Neural crest cell (in vitro differentiated cells): Measurements from ENCODE around the gene GLIPR2. TPM values are rescaled to one million over a fixed set of nuclear protein-coding genes. Genes with fewer than 3 reads are reported as not detected.

Experiments
- DNase-seq: peaks from one replicate; pipeline ENCODE4 v3.0.0; 2021; ENCODE audit warnings: low read depth, mixed read lengths, low spot score
- H3K27ac Mint-ChIP-seq: one replicate; pipeline ENCODE4 v1.8.0; 2021; ENCODE audit warnings: mild to moderate bottlenecking, mixed read lengths; ENCODE audit not compliant: unreplicated experiment
- H3K27me3 Mint-ChIP-seq: 2 replicates; pipeline ENCODE4 v1.8.0; 2021; ENCODE audit warnings: low read depth, mild to moderate bottlenecking, mixed read lengths
- H3K36me3 Mint-ChIP-seq: 2 replicates; pipeline ENCODE4 v1.8.0; 2021; ENCODE audit warnings: low read depth, mild to moderate bottlenecking, mixed read lengths
- H3K4me1 Mint-ChIP-seq: 2 replicates; pipeline ENCODE4 v1.8.0; 2021; ENCODE audit warnings: mixed read lengths
- H3K4me3 Mint-ChIP-seq: one replicate; pipeline ENCODE4 v1.8.0; 2021; ENCODE audit warnings: mild to moderate bottlenecking, mixed read lengths
- H3K9me3 Mint-ChIP-seq: 2 replicates; pipeline ENCODE4 v1.8.0; 2021; ENCODE audit warnings: mixed read lengths
- total RNA-seq: library from RNA; stranded (reverse); gene quantifications from 2 replicates; pipeline ENCODE4 v1.2.1, GENCODE V29; 2021
- TF ChIP-seq, protein P1 (sequence below): fragments of 200-600 bp; sonication (generic); conservative IDR thresholded peaks from 2 replicates; pipeline ENCODE4 v1.5.0; 2021; ENCODE audit warnings: antibody characterized with exemption, mild to moderate bottlenecking

Gene GLIPR2
- total RNA-seq, 1 donor from 2014 or later = 24.2 TPM

DNA sequence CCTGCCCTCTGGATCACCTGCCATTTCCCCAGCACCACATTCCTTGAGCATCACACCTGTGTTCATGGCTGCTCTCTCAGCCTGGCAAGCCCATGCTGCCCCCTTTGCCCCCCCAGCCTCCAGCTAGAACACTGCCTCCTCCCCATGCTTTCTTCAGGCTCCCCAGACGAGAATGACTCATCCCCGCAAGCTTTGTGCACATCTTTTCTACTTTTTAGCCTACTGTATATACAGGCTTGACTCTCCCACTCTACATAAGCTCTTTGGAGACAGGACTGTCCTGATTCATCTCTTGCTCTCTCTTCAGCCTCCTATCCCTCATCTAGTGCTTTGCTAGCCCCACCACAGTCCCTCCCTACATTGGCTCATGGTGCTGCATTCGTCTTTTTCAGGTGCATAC, 19.9 kb upstream of the GLIPR2 start:
- no peaks in the 10 kb centered on the region for H3K9me3 Mint-ChIP-seq
- H3K27me3 Mint-ChIP-seq = no peaks in the 10 kb centered on the region
- H3K4me3 Mint-ChIP-seq = no peak overlapping the region
- peaks cover 11% of the 10 kb centered on the region for H3K4me1 Mint-ChIP-seq
- TF ChIP-seq, protein P1, sequence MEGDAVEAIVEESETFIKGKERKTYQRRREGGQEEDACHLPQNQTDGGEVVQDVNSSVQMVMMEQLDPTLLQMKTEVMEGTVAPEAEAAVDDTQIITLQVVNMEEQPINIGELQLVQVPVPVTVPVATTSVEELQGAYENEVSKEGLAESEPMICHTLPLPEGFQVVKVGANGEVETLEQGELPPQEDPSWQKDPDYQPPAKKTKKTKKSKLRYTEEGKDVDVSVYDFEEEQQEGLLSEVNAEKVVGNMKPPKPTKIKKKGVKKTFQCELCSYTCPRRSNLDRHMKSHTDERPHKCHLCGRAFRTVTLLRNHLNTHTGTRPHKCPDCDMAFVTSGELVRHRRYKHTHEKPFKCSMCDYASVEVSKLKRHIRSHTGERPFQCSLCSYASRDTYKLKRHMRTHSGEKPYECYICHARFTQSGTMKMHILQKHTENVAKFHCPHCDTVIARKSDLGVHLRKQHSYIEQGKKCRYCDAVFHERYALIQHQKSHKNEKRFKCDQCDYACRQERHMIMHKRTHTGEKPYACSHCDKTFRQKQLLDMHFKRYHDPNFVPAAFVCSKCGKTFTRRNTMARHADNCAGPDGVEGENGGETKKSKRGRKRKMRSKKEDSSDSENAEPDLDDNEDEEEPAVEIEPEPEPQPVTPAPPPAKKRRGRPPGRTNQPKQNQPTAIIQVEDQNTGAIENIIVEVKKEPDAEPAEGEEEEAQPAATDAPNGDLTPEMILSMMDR = no peak
- H3K27ac Mint-ChIP-seq = no peak overlapping the region
- peaks cover 2% of the 10 kb centered on the region for H3K36me3 Mint-ChIP-seq
- DNase-seq = no peak

DNA sequence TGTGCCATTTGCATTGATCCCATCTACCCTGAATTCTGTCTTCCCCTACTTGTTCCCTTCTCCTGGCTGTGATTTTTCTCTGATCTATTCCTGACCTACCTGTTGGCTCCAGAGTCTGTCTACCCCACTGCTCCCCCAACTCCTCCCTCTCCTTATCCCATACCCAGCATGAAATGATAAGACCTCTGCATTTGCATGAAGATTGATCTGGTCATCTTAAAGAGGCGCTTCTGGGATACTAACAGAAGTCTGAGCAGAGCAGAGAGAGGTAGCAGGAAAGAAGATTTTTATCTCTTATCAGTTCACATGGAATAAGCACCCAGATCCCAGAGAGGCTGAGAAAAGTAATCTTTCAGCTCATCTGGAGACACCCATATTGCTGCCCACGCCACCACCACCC, 18.3 kb upstream of the GLIPR2 start:
- Mint-ChIP-seq H3K27me3 (no peaks in the 10 kb centered on the region), H3K27ac (peak overlapping the region; percentile 85), H3K9me3 (no peaks in the 10 kb centered on the region), H3K4me1 (peaks cover 1% of the 10 kb centered on the region), H3K36me3 (peaks cover 4% of the 10 kb centered on the region), H3K4me3 (no peak overlapping the region)
- no peak for DNase-seq
- TF ChIP-seq, protein P1 = no peak

DNA sequence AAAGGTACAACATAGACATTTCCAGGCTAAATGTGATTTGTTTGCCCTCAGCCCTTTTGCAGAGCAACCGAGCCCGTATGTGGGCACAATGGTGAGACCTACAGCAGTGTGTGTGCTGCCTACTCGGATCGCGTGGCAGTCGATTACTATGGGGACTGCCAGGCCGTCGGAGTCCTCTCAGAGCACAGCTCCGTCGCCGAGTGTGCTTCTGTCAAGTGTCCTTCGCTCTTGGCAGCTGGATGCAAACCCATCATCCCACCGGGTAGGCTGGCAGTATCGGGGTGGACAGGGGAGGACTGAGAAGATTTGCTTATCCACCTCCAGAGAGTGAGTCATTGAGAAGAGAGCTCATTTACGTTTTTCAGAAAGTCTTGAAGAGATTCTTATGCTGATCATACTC, 17.8 kb upstream of the GLIPR2 start:
- Mint-ChIP-seq H3K27me3 (no peaks in the 10 kb centered on the region), H3K4me1 (no peaks in the 10 kb centered on the region), H3K9me3 (no peaks in the 10 kb centered on the region), H3K36me3 (peaks cover 4% of the 10 kb centered on the region), H3K4me3 (no peak overlapping the region), H3K27ac (no peak overlapping the region)
- TF ChIP-seq, protein P1 = no peak
- DNase-seq = no peak

DNA sequence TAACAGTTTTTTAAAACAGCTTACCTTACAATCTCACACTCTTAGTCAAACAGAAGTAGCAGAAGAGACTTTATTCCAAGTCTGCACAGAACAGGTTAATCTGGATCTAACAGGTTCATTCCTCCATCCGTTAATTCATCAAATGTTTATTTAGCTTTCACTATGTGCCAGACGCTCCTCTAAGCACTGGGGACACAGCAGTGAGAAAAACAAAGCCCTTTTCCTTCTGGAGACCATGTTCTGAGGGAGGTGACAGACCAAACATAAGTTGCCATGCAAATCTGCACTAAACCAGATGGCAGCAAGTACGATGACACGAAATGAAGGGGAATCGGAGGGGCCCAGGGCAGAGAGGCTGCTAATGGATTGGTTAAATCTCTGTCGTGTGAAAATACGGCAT, 17.1 kb upstream of the GLIPR2 start:
- DNase-seq = no peak
- Mint-ChIP-seq H3K9me3 (no peaks in the 10 kb centered on the region), H3K36me3 (peaks cover 4% of the 10 kb centered on the region), H3K4me1 (no peaks in the 10 kb centered on the region), H3K27ac (no peak overlapping the region), H3K27me3 (no peaks in the 10 kb centered on the region), H3K4me3 (no peak overlapping the region)
- TF ChIP-seq, protein P1 = no peak

DNA sequence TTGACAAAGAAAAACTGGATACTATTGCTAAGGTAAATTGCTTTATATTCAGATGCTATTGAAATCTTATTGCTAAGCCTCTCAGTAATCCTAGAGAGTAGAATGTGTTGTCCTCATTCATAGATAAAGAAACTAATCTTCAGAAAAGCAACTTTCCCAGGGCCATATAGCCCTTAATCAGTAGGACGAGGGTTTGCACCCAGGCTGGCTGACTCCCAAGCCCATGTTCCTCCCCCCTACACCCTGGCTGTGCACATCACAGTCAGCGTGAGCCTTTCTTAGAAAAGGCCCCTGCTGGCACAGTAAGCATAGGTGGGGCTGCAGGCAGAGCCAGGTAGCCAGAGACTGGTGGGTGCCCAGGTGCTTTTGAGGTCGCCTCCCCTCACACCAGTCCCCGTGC, 15.8 kb upstream of the GLIPR2 start:
- no peaks in the 10 kb centered on the region for H3K27me3 Mint-ChIP-seq
- no peak overlapping the region for H3K27ac Mint-ChIP-seq
- H3K4me1 Mint-ChIP-seq = no peaks in the 10 kb centered on the region
- TF ChIP-seq, protein P1 = no peak
- DNase-seq = no peak
- H3K4me3 Mint-ChIP-seq = no peak overlapping the region
- no peaks in the 10 kb centered on the region for H3K9me3 Mint-ChIP-seq
- peaks cover 4% of the 10 kb centered on the region for H3K36me3 Mint-ChIP-seq

DNA sequence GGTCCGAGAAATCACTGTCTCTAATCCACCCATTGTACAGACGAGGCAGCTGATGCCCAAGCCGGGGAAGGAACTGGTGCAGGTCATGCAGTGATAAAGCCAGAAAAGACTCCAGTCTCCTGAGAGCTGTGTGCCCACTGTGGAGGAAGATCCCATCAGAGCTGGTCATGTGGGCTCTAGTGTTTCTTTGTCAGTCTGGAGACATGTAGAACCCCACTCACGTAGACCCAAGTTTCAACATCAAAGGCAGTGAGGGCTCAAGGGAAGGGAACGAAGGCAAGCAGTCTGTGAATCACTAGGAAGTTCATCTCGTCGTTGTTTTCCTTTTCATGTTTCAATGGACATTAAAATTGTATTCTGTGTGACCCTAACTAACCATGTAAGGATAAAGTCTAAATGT, 14.6 kb upstream of the GLIPR2 start:
- TF ChIP-seq, protein P1 = no peak
- Mint-ChIP-seq H3K36me3 (peaks cover 4% of the 10 kb centered on the region), H3K4me1 (no peaks in the 10 kb centered on the region), H3K27ac (no peak overlapping the region), H3K9me3 (no peaks in the 10 kb centered on the region), H3K4me3 (no peak overlapping the region), H3K27me3 (no peaks in the 10 kb centered on the region)
- no peak for DNase-seq
